Endothelial cell of umbilical vein (primary cell): ENCODE measurements around the gene TXNRD2. TPM values are rescaled to one million over a fixed set of nuclear protein-coding genes. Genes with fewer than 3 reads are reported as not detected.

Source experiments
- BruUV-seq: library from RNA; stranded (reverse); fragments of 400-500 nt; replicated peaks from 2 replicates; lab custom pipeline; 2021; lab: Mats Ljungman, UMichigan
- CTCF ChIA-PET: fragments of 300-600, 350-600 bp; sonication (Branson Sonifier 250); formaldehyde crosslinking; loops from one replicate; lab custom pipeline; 2021; ENCODE audit warnings: antibody characterized with exemption, inconsistent platforms; lab: Charles Lee
- POLR2A ChIA-PET: fragments of 300-600, 350-600 bp; sonication (Branson Sonifier 250); formaldehyde crosslinking; loops from one replicate; lab custom pipeline; 2021; ENCODE audit warnings: antibody characterized with exemption, inconsistent platforms; lab: Charles Lee
- DNase-seq: peaks from one replicate; pipeline ENCODE4 v3.0.0-alpha.2; 2011; ENCODE audit warnings: low read depth, low spot score
- FAIRE-seq: peaks from 2 replicates; lab custom pipeline; 2011; peaks lifted over from hg19 to GRCh38; lab: Jason Lieb, UNC
- H2AFZ ChIP-seq: 2 replicates; pipeline ENCODE4 v1.6.0; 2012; ENCODE audit warnings: low read depth, low read length, control low read depth, inconsistent platforms
- H3K27ac ChIP-seq: 2 replicates; pipeline ENCODE4 v1.5.1; 2011; ENCODE audit warnings: low read depth, mild to moderate bottlenecking, control low read depth, low read length, moderate library complexity; ENCODE audit not compliant: insufficient read depth
- H3K27me3 ChIP-seq, 2 experiments: 2 replicates each; pipeline versions ENCODE4 v1.6.0 to v1.6.1; 2011; ENCODE audit warnings: low read length in 2 of 2, mixed read lengths in 1 of 2; ENCODE audit not compliant: control insufficient read depth in 2 of 2, insufficient read depth in 2 of 2
- H3K36me3 ChIP-seq, 2 experiments: 2 replicates in 1 of 2; 3 replicates in 1 of 2; pipeline ENCODE4 v1.5.1; 2011; ENCODE audit warnings: low read length in 2 of 2, mild to moderate bottlenecking in 1 of 2, moderate library complexity in 1 of 2; ENCODE audit not compliant: control insufficient read depth in 2 of 2, insufficient read depth in 2 of 2; ENCODE audit errors: extremely low read depth in 1 of 2
- H3K4me1 ChIP-seq: 3 replicates; pipeline ENCODE4 v1.5.1; 2011; ENCODE audit warnings: mild to moderate bottlenecking, low read length; ENCODE audit not compliant: control insufficient read depth, insufficient read depth; ENCODE audit errors: extremely low read depth
- H3K4me2 ChIP-seq: 2 replicates; pipeline ENCODE4 v1.6.1; 2011; ENCODE audit warnings: low read length, control low read depth, mixed read lengths; ENCODE audit not compliant: insufficient read depth
- H3K4me3 ChIP-seq, 3 experiments: fragments of 200-600 bp in 1 of 3; sonication (generic), shearing (Covaris generic) in 1 of 3; replicated peaks in 1 of 3; 2 replicates each; pipeline ENCODE4 v1.5.1; 2011 to 2016; ENCODE audit warnings: control low read depth in 3 of 3, low read length in 3 of 3, mild to moderate bottlenecking in 2 of 3, inconsistent platforms in 1 of 3, low read depth in 1 of 3, moderate library complexity in 1 of 3; ENCODE audit not compliant: insufficient read depth in 1 of 3
- H3K79me2 ChIP-seq: 2 replicates; pipeline ENCODE4 v1.6.0; 2012; ENCODE audit warnings: low read length, inconsistent platforms; ENCODE audit not compliant: control insufficient read depth, insufficient read depth
- H3K9ac ChIP-seq: replicated peaks from 2 replicates; pipeline ENCODE3; 2011; ENCODE audit warnings: low read length, control low read depth; ENCODE audit not compliant: insufficient read depth; ENCODE audit errors: extremely low read depth
- H3K9me1 ChIP-seq: replicated peaks from 3 replicates; pipeline ENCODE4 v1.6.0; 2011; ENCODE audit warnings: mild to moderate bottlenecking, low read length; ENCODE audit not compliant: control insufficient read depth, insufficient read depth; ENCODE audit errors: extremely low read depth
- H3K9me3 ChIP-seq: replicated peaks from 2 replicates; pipeline ENCODE4 v1.5.1; 2012; ENCODE audit warnings: low read length, inconsistent platforms; ENCODE audit not compliant: control insufficient read depth, insufficient read depth
- H4K20me1 ChIP-seq: replicated peaks from 2 replicates; pipeline ENCODE3; 2011; ENCODE audit warnings: mild to moderate bottlenecking, low read length; ENCODE audit not compliant: control insufficient read depth, insufficient read depth; ENCODE audit errors: extremely low read depth
- EZH2 ChIP-seq: IDR thresholded peaks from 2 replicates; pipeline ENCODE4 v1.6.1; 2012; ENCODE audit warnings: borderline replicate concordance, low read depth, mild to moderate bottlenecking, moderate library complexity, low read length, inconsistent platforms; ENCODE audit not compliant: severe bottlenecking
- FOS ChIP-seq: IDR thresholded peaks from 2 replicates; pipeline ENCODE4 v1.6.1; 2011; ENCODE audit warnings: mild to moderate bottlenecking, low read length, moderate library complexity, borderline replicate concordance; ENCODE audit not compliant: insufficient read depth
- GATA2 ChIP-seq: IDR thresholded peaks from 2 replicates; pipeline ENCODE4 v1.7.0; 2011; ENCODE audit warnings: low read depth, mild to moderate bottlenecking, moderate library complexity, mixed read lengths, low read length; ENCODE audit not compliant: insufficient read length, insufficient read depth
- JUN ChIP-seq: IDR thresholded peaks from 2 replicates; pipeline ENCODE4 v1.6.1; 2011; ENCODE audit warnings: borderline replicate concordance, low read depth; ENCODE audit not compliant: insufficient read length, insufficient read depth
- MAX ChIP-seq: IDR thresholded peaks from 2 replicates; pipeline ENCODE4 v1.6.1; 2011; ENCODE audit not compliant: insufficient read depth, insufficient read length
- MYC ChIP-seq: IDR thresholded peaks from one replicate; pipeline ENCODE4 v1.6.1; 2011; ENCODE audit warnings: mild to moderate bottlenecking, low read depth, low read length
- POLR2A ChIP-seq: IDR thresholded peaks from 2 replicates; pipeline ENCODE4 v1.6.1; 2012; ENCODE audit warnings: low read depth, mild to moderate bottlenecking, control low read depth, low read length
- POLR2AphosphoS5 ChIP-seq: IDR thresholded peaks from 2 replicates; pipeline ENCODE4 v1.6.1; 2012; ENCODE audit warnings: low read depth, mild to moderate bottlenecking, control low read depth, low read length, moderate library complexity; ENCODE audit not compliant: insufficient read depth
- dilution Hi-C: fragments of 300-500 bp; cut with MboI; formaldehyde crosslinking; loops from one replicate; pipeline ENCODE4 v1.15.0; 2019; ENCODE audit warnings: low sequenced_read_pairs; ENCODE audit not compliant: extremely low pct_ligation_motif_present
- intact Hi-C: fragments of 100-400 bp; cut with micrococcal nuclease; formaldehyde crosslinking; loops from one replicate; pipeline ENCODE4 v1.10.0; 2022
- polyA plus RNA-seq, 4 experiments: library from polyadenylated mRNA; depleted of rRNA in 3 of 4; stranded (reverse) in 3 of 4; unstranded in 1 of 4; fragments of >200 nt; gene quantifications; 2 replicates each; pipeline versions ENCODE4 v1.2.1 to v1.2.3, GENCODE V29; 2011 to 2012; ENCODE audit warnings: missing spikeins in 1 of 4
- total RNA-seq: library from RNA; stranded (reverse); gene quantifications from 2 replicates; pipeline ENCODE4 v1.2.3, GENCODE V29; 2021
- TF ChIP-seq, protein P1 (sequence below), 2 donors: IDR thresholded peaks; 1 replicate in 1 of 2; 2 replicates in 1 of 2; pipeline ENCODE4 v1.5.1; 2011; ENCODE audit warnings: low read length in 2 of 2, mild to moderate bottlenecking in 2 of 2, moderate library complexity in 2 of 2, control low read depth in 1 of 2, inconsistent platforms in 1 of 2, low read depth in 1 of 2; ENCODE audit not compliant: insufficient read depth in 1 of 2; ENCODE audit errors: extremely low read depth in 1 of 2

Gene TXNRD2
- total and polyA plus RNA-seq, 2 donors (not counting 3 experiments of a cell fraction or from before 2014, with no cell fraction given): 211 to 440 TPM

DNA sequence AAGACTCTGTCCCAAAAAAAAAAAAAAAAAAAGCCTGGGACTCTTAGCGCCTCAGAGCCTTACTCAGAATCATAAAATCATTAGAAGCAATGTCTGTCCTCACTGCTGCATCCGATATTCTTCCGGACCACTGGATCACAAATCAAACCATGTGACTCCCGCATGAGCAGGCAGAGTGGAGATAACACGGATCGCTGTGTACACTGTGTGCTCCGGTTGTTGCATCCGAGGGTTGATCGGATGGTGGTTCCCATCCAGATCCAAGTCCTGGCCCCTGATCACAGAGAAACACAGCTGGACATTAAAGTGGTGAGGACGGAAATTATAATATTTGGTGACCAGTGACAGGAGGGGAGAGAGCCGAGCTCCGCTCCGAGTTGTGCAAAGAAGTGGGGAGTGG is 9.7 kb upstream of the TXNRD2 start:
- H3K9me1 ChIP-seq: no peaks in the 10 kb centered on the region
- H3K4me1 ChIP-seq: peaks cover 37% of the 10 kb centered on the region
- no peak overlapping the region for H3K9ac ChIP-seq
- no peak for DNase-seq
- peaks cover 0 to 2% of the 10 kb centered on the region in 2 experiments for H3K36me3 ChIP-seq
- no peak for TF ChIP-seq EZH2
- no peak for TF ChIP-seq POLR2A
- TF ChIP-seq, protein P1, sequence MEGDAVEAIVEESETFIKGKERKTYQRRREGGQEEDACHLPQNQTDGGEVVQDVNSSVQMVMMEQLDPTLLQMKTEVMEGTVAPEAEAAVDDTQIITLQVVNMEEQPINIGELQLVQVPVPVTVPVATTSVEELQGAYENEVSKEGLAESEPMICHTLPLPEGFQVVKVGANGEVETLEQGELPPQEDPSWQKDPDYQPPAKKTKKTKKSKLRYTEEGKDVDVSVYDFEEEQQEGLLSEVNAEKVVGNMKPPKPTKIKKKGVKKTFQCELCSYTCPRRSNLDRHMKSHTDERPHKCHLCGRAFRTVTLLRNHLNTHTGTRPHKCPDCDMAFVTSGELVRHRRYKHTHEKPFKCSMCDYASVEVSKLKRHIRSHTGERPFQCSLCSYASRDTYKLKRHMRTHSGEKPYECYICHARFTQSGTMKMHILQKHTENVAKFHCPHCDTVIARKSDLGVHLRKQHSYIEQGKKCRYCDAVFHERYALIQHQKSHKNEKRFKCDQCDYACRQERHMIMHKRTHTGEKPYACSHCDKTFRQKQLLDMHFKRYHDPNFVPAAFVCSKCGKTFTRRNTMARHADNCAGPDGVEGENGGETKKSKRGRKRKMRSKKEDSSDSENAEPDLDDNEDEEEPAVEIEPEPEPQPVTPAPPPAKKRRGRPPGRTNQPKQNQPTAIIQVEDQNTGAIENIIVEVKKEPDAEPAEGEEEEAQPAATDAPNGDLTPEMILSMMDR (IDR thresholded peaks at IDR 0.05; ENCODE audit: extremely low read depth in 1 of 2, insufficient read depth in 1 of 2, low read depth in 1 of 2, low read length in 2 of 2): no peak
- H3K27me3 ChIP-seq: no peaks in the 10 kb centered on the region
- H3K4me3 ChIP-seq: no peak overlapping the region
- no peaks in the 10 kb centered on the region for H3K9me3 ChIP-seq
- no peak overlapping the region for H2AFZ ChIP-seq
- H4K20me1 ChIP-seq: no peaks in the 10 kb centered on the region
- CTCF ChIA-PET: interaction anchor here (1.3 to 4.6 kb wide), 2 partner anchors 62 to 221 kb away, joined by 3 to 26 read pairs; no protein-coding TSS in a partner anchor
- dilution Hi-C loops: no loop called here
- intact Hi-C loops: no loop called here
- no peak overlapping the region for H3K4me2 ChIP-seq
- no peak overlapping the region for H3K27ac ChIP-seq
- FAIRE-seq: no peak
- BruUV-seq: no TSS peak
- POLR2A ChIA-PET: interaction anchor here (0.6 kb wide), 1 partner anchor 331 kb away, joined by 3 read pairs; no protein-coding TSS in a partner anchor
- peaks cover 19% of the 10 kb centered on the region for H3K79me2 ChIP-seq

DNA sequence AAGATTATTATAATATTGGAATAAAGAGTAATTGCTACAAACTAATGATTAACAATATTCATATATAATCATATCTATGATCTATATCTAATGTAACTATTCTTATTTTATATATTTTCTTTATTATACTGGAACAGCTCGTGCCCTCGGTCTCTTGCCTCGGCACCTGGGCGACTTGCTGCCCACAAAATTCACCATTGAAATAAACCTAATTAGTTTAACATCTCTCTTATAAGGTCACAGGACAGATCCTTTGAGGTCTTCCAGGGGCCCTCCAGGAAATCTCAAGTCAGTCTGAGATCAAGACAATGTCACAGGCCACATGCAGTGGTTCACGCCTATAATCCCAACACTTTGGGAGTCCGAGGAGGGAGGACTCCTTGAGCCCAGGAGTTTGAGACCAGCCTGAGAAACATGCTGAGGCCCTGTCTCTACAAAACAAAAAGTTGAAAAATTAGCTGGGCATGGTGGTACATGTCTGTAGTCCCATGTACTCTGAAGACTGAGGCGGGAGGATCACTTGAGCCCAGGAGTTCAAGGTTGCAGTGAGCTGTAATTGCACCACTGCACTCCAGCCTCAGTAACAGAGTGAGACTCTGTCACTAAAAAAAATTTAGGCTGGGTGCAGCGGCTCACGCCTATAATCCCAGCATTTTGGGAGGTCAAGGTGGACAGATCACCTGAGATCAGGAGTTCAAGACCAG is 6.6 kb upstream of the TXNRD2 start:
- peak overlapping the region; percentile 79 for H3K9ac ChIP-seq
- H3K27ac ChIP-seq: peak overlapping the region; percentile 86
- POLR2A ChIA-PET: no interaction called here

More for the DNA sequence above, 6.6 kb upstream of the TXNRD2 start:
- Histone ChIP-seq H3K4me1 (peaks cover 46% of the 10 kb centered on the region), H4K20me1 (no peaks in the 10 kb centered on the region), H3K4me2 (no peak overlapping the region), H3K27me3 (no peaks in the 10 kb centered on the region), H3K36me3 (no peaks in the 10 kb centered on the region), H3K4me3 (no peak overlapping the region), H2AFZ (no peak overlapping the region), H3K9me3 (no peaks in the 10 kb centered on the region), H3K79me2 (peaks cover 43% of the 10 kb centered on the region), H3K9me1 (no peaks in the 10 kb centered on the region)
- DNase-seq (no peak), FAIRE-seq (no peak)
- CTCF ChIA-PET: interaction anchor here (0.6 to 2.7 kb wide), 10 partner anchors 10 to 218 kb away, joined by 3 to 38 read pairs (median 4); partner anchors contain the start of genes GNB1L and RTL10
- intact Hi-C loops: loop anchor here (2.0 kb wide), 1 partner anchor 67 kb away; no protein-coding TSS in a partner anchor
- dilution Hi-C loops: no loop called here
- TSS peak; percentile 6 for BruUV-seq
- no peak for TF ChIP-seq JUN
- TF ChIP-seq FOS: no peak
- TF ChIP-seq, protein P1 (IDR thresholded peaks at IDR 0.05; ENCODE audit: extremely low read depth in 1 of 2, insufficient read depth in 1 of 2, low read depth in 1 of 2, low read length in 2 of 2): no peak
- no peak for TF ChIP-seq GATA2
- no peak for TF ChIP-seq MAX
- TF ChIP-seq POLR2AphosphoS5: no peak
- no peak for TF ChIP-seq POLR2A
- no peak for TF ChIP-seq MYC
- no peak for TF ChIP-seq EZH2
